ENCODE data around the gene SEC61B. TPM values are rescaled to one million over a fixed set of nuclear protein-coding genes. Genes with fewer than 3 reads are reported as not detected.

Gene SEC61B
- total and polyA plus RNA-seq, 2 experiments from 2014 or later = 133 to 602 TPM

- peaks cover 23% of the 10 kb centered on the region for H3K36me3 Mint-ChIP-seq (ENCODE audit: low read depth)
Measured at GRCh38 chr9:99231711-99232110, 9.6 kb downstream of the SEC61B start.

DNA sequence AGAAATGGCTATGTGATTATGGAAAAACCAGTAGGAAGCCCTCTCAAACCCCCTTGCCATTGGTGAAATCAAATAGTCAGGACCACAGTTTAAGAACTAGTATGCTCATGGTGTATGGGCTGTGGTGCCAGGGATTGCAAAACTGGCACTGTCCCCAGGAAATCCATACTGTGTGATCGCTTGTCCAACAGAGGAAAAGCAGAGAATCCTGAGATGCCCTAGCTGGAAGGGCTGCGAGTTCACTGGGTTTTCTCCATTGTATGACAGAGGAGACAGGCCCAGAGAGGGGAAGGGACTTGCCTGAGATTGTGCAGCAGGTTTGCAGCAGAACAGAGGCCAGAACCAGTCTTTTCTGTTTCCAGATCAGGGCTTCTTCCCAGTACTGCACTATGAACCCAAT is 12.5 kb downstream of the SEC61B start:
- no peaks in the 10 kb centered on the region for H3K4me1 Mint-ChIP-seq
- Histone ChIP-seq H3K4me1 (ENCODE audit: insufficient read depth) (no peaks in the 10 kb centered on the region), H3K4me2 (no peak overlapping the region), H3F3A (replicated peaks; ENCODE audit: low read depth) (no peaks in the 10 kb centered on the region), H3K4me3 (no peak overlapping the region), H3K36me3 (ENCODE audit: insufficient read depth) (peaks cover 12% of the 10 kb centered on the region; the same call in 1 of the 2 replicates), H3K79me2 (replicated peaks; ENCODE audit: insufficient read depth) (no peaks in the 10 kb centered on the region), H3K27ac (ENCODE audit: low read depth) (no peak overlapping the region), H3K9me2 (ENCODE audit: insufficient read depth) (no peaks in the 10 kb centered on the region), H4K20me1 (replicated peaks; ENCODE audit: insufficient read depth) (peaks cover 8% of the 10 kb centered on the region), H3K27me3 (ENCODE audit: insufficient read depth) (no peaks in the 10 kb centered on the region), H2AFZ (no peak overlapping the region)
- H3K27me3 Mint-ChIP-seq (ENCODE audit: insufficient read depth, low read depth, poor library complexity) = no peaks in the 10 kb centered on the region
- DNase-seq (ENCODE audit: low spot score) (no peak), ATAC-seq (no peak)
- H3K27ac Mint-ChIP-seq = no peak overlapping the region
- no peaks in the 10 kb centered on the region for H3K9me3 Mint-ChIP-seq
- no peak overlapping the region for H3K4me3 Mint-ChIP-seq
- H3K36me3 Mint-ChIP-seq (ENCODE audit: low read depth) = peaks cover 12% of the 10 kb centered on the region
- TF ChIP-seq ZNF462 (CRISPR knock-in tag; IDR thresholded peaks at IDR 0.05) (no peak), EZH2phosphoT487 (IDR thresholded peaks at IDR 0.05; ENCODE audit: unreplicated experiment) (no peak), ZNF114 (CRISPR knock-in tag; IDR thresholded peaks at IDR 0.05) (no peak), STAT1 (IDR thresholded peaks at IDR 0.05; ENCODE audit: unreplicated experiment) (no peak)
- TF ChIP-seq, protein P1, sequence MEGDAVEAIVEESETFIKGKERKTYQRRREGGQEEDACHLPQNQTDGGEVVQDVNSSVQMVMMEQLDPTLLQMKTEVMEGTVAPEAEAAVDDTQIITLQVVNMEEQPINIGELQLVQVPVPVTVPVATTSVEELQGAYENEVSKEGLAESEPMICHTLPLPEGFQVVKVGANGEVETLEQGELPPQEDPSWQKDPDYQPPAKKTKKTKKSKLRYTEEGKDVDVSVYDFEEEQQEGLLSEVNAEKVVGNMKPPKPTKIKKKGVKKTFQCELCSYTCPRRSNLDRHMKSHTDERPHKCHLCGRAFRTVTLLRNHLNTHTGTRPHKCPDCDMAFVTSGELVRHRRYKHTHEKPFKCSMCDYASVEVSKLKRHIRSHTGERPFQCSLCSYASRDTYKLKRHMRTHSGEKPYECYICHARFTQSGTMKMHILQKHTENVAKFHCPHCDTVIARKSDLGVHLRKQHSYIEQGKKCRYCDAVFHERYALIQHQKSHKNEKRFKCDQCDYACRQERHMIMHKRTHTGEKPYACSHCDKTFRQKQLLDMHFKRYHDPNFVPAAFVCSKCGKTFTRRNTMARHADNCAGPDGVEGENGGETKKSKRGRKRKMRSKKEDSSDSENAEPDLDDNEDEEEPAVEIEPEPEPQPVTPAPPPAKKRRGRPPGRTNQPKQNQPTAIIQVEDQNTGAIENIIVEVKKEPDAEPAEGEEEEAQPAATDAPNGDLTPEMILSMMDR (conservative IDR thresholded peaks at IDR 0.05; ENCODE audit: low read depth in 2 of 2) = no peak

More at GRCh38 chr9:99231711-99232110, 9.6 kb downstream of the SEC61B start:
- Histone ChIP-seq H3K79me2 (replicated peaks; ENCODE audit: insufficient read depth) (peaks cover 2% of the 10 kb centered on the region), H3F3A (replicated peaks; ENCODE audit: low read depth) (no peaks in the 10 kb centered on the region), H3K27ac (ENCODE audit: low read depth) (no peak overlapping the region), H3K4me3 (no peak overlapping the region), H4K20me1 (replicated peaks; ENCODE audit: insufficient read depth) (peaks cover 14% of the 10 kb centered on the region), H2AFZ (no peak overlapping the region), H3K4me1 (ENCODE audit: insufficient read depth) (no peaks in the 10 kb centered on the region), H3K9me2 (ENCODE audit: insufficient read depth) (no peaks in the 10 kb centered on the region), H3K36me3 (ENCODE audit: insufficient read depth) (peaks cover 26% of the 10 kb centered on the region; the same call in 1 of the 2 replicates), H3K27me3 (ENCODE audit: insufficient read depth) (no peaks in the 10 kb centered on the region), H3K4me2 (no peak overlapping the region)
- ATAC-seq = peak; percentile 86
- H3K9me3 Mint-ChIP-seq = no peaks in the 10 kb centered on the region
- H3K27ac Mint-ChIP-seq = no peak overlapping the region
- peak; percentile 63 for DNase-seq (ENCODE audit: low spot score)
- H3K4me1 Mint-ChIP-seq = no peaks in the 10 kb centered on the region
- TF ChIP-seq ETS1 (IDR thresholded peaks at IDR 0.05) = no peak
- TF ChIP-seq, protein P1 (conservative IDR thresholded peaks at IDR 0.05; ENCODE audit: low read depth in 2 of 2) = peak; percentile 76 to 78
- no peak overlapping the region for H3K4me3 Mint-ChIP-seq
- H3K27me3 Mint-ChIP-seq (ENCODE audit: insufficient read depth, low read depth, poor library complexity) = no peaks in the 10 kb centered on the region
